Panc1 (cell line): ENCODE data around the gene ST8SIA3.

Experiments used
- CTCF ChIP-seq: fragments of 450-650 bp; IDR thresholded peaks from 2 replicates; pipeline ENCODE4 v1.5.1; 2017; ENCODE audit warnings: mild to moderate bottlenecking
- POLR2AphosphoS5 ChIP-seq: IDR thresholded peaks from 2 replicates; pipeline ENCODE4 v1.6.1; 2012; ENCODE audit warnings: mild to moderate bottlenecking, low read depth, low read length, moderate library complexity

GRCh38 chr18:57373017-57373416 is 20.7 kb downstream of the ST8SIA3 start:
- TF ChIP-seq CTCF = no peak
- no peak for TF ChIP-seq POLR2AphosphoS5
